Measurements from ENCODE around the gene DDX24.

- TF ChIP-seq CTCF (IDR thresholded peaks at IDR 0.05) (no peak), POLR2A (IDR thresholded peaks at IDR 0.05) (no peak)
These were observed 32.1 kb upstream of the DDX24 start for GRCh38 chr14:94113073-94113472.

Data from body of pancreas (tissue), 4 donors.